ENCODE data around the gene CTBP1. TPM values are rescaled to one million over a fixed set of nuclear protein-coding genes. Genes with fewer than 3 reads are reported as not detected.
A peak's percentile ranks its signal among the peaks of the same experiment; 100 is the strongest.

The CTBP1 gene
- polyA plus RNA-seq, 4 donors, result 88.6 to 144 (median 132) TPM

- peak; percentile 98 to 99 for DNase-seq
- 1% methylated on average over 87 to 95 of the region's 95 CpGs for WGBS, 3 donors
- peaks cover 2 to 9% (median 7%) of the 10 kb centered on the region in 3 donors for H3K4me1 ChIP-seq (ENCODE audit: control insufficient read depth in 3 of 3, insufficient read depth in 2 of 3, low read depth in 1 of 3, low read length in 2 of 3)
- FAIRE-seq, result no peak
- peaks cover 0 to 18% (median 0%) of the 10 kb centered on the region in 3 donors for H3K36me3 ChIP-seq (ENCODE audit: control insufficient read depth in 3 of 3, insufficient read depth in 2 of 3, low read depth in 1 of 3, low read length in 3 of 3)
- H3K27me3 ChIP-seq (ENCODE audit: control insufficient read depth in 3 of 3, insufficient read depth in 3 of 3, low read length in 3 of 3), result no peaks in the 10 kb centered on the region
- peak within 1 kb of the TSS; percentile 75 to 89 (median 84) for H3K27ac ChIP-seq (ENCODE audit: low read depth in 1 of 3, low read length in 2 of 3)
- H3K4me3 ChIP-seq (ENCODE audit: low read depth in 1 of 3, low read length in 3 of 3), result peak within 1 kb of the TSS; percentile 78 to 100 (median 96)
- H3K9me3 ChIP-seq (ENCODE audit: control insufficient read depth in 2 of 2, insufficient read depth in 1 of 2, low read depth in 1 of 2, low read length in 1 of 2), result peaks cover 0 to 11% of the 10 kb centered on the region in 2 donors
These were observed 40.6 kb upstream of the CTBP1 start, which contains the start of gene MAEA for GRCh38 chr4:1289207-1290164. MAEA (plus strand) TSS chr4:1289891; CDS start chr4:1289914, 23 bp downstream.

DNA sequence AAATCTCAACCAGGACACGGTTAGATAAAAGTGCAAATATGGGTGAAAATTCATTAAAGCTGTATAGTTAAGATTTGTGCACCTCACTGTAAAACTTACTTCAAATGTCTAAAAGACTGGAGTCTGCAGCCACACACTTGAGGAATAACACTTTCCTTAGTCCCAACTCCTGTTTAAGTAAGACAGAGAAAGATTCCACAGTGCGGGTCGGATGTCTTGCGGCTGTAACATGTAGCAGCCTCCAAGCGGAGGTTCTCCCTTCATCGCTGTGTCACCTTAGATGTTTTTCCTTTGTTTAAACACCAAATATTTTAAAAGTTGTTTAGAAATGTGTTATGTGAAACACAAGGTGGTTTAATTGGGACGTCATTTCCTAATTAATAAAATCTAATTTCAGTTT is 39.9 kb upstream of the CTBP1 start:
- DNase-seq, result no peak
- no peak for FAIRE-seq
- H3K9me3 ChIP-seq (ENCODE audit: control insufficient read depth in 2 of 2, insufficient read depth in 1 of 2, low read depth in 1 of 2, low read length in 1 of 2), result peaks cover 0 to 11% of the 10 kb centered on the region in 2 donors

DNA sequence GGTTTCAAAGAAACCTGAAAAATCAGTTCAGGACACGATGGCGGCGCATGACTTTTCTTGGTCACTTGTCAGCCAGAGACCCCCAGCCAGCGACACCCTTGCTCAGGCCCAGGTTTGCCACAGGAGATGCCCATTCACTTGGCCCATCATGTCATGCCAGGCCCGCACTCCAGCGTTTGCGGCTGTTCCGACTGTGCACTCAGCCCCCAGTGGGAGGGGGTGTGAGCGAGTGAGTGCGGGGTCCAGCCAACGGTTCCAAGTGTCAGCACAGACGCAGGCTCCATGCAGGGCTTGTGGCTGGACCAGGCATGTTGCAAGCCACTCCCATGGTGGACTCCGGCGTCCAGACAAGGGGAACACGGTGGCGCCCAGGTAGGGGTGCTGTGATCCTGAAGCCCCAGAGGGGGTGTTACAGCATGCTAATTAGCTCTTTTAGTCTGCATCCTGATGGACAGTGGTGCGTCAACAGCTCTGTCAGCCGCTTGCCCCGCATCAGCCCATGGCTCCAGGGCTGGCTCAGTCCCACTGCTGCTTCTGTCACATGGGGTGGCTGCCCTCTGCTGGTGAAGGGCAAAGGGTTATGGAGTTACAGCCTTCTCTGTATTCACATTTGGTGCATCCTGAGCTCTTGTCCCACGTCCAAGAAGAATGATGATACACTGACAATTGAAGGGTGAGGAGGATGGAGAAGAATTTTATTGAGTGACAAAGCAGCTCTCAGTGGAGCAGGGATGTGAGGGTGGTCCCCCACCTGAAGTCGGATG is 37.0 kb upstream of the CTBP1 start:
- Histone ChIP-seq H3K36me3 (ENCODE audit: control insufficient read depth in 3 of 3, insufficient read depth in 2 of 3, low read depth in 1 of 3, low read length in 3 of 3) (no peaks in the 10 kb centered on the region), H3K4me1 (ENCODE audit: control insufficient read depth in 3 of 3, insufficient read depth in 2 of 3, low read depth in 1 of 3, low read length in 2 of 3) (peaks cover 0 to 5% (median 3%) of the 10 kb centered on the region in 3 donors), H3K27me3 (ENCODE audit: control insufficient read depth in 3 of 3, insufficient read depth in 3 of 3, low read length in 3 of 3) (no peaks in the 10 kb centered on the region), H3K4me3 (ENCODE audit: low read depth in 1 of 3, low read length in 3 of 3) (no peak overlapping the region), H3K27ac (ENCODE audit: low read depth in 1 of 3, low read length in 2 of 3) (no peak overlapping the region), H3K9me3 (ENCODE audit: control insufficient read depth in 2 of 2, insufficient read depth in 1 of 2, low read depth in 1 of 2, low read length in 1 of 2) (peaks cover 0 to 11% of the 10 kb centered on the region in 2 donors)
- no peak for FAIRE-seq
- 81 to 89% (median 86%) methylated on average over 20 to 21 of the region's 21 CpGs for WGBS, 3 donors
- no peak for DNase-seq

More for the DNA sequence above, 39.9 kb upstream of the CTBP1 start:
- H3K4me1 ChIP-seq (ENCODE audit: control insufficient read depth in 3 of 3, insufficient read depth in 2 of 3, low read depth in 1 of 3, low read length in 2 of 3), result peaks cover 2 to 9% (median 7%) of the 10 kb centered on the region in 3 donors
- no peaks in the 10 kb centered on the region for H3K27me3 ChIP-seq (ENCODE audit: control insufficient read depth in 3 of 3, insufficient read depth in 3 of 3, low read length in 3 of 3)
- H3K27ac ChIP-seq (ENCODE audit: low read depth in 1 of 3, low read length in 2 of 3), result peak overlapping the region in 1 of 3 donors; percentile 80
- H3K4me3 ChIP-seq (ENCODE audit: low read depth in 1 of 3, low read length in 3 of 3), result peak overlapping the region in 2 of 3 donors; percentile 78 to 100
- H3K36me3 ChIP-seq (ENCODE audit: control insufficient read depth in 3 of 3, insufficient read depth in 2 of 3, low read depth in 1 of 3, low read length in 3 of 3), result peaks cover 0 to 13% (median 0%) of the 10 kb centered on the region in 3 donors
- 57 to 79% (median 69%) methylated on average over 7 of the region's 7 CpGs for WGBS, 3 donors

DNA sequence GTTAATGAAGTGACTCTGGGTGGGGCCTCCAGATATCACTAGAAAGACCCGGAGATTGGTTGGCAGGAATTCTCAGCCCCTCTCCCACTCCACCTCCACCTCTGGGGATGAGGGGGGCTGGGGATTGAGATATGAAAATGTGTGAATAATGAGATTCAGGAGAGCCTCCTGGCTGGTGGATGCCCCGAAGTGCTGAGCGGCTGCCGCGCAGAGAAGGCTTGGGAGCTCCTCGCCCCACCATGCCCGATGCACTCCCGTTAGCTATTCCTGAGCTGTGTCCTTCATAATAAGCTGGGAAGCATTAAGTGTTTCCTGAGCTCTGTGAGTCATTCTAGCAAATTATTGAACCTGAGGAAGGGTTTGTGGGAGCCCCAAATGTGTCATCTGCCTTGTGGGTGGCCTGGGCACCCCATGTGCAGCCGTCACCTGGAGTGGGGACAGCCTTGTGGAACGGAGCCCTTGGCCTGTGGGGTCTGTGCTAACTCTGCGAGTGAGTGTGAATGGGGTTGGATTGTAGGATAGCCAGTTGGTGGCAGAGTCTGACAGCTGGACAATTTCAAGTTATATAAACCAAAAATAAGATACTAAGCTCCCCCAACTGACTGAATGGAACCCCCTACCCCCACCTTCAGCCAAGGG is 36.3 kb upstream of the CTBP1 start:
- Histone ChIP-seq H3K9me3 (ENCODE audit: control insufficient read depth in 2 of 2, insufficient read depth in 1 of 2, low read depth in 1 of 2, low read length in 1 of 2) (peaks cover 0 to 11% of the 10 kb centered on the region in 2 donors), H3K27me3 (ENCODE audit: control insufficient read depth in 3 of 3, insufficient read depth in 3 of 3, low read length in 3 of 3) (no peaks in the 10 kb centered on the region), H3K36me3 (ENCODE audit: control insufficient read depth in 3 of 3, insufficient read depth in 2 of 3, low read depth in 1 of 3, low read length in 3 of 3) (no peaks in the 10 kb centered on the region), H3K4me3 (ENCODE audit: low read depth in 1 of 3, low read length in 3 of 3) (no peak overlapping the region), H3K27ac (ENCODE audit: low read depth in 1 of 3, low read length in 2 of 3) (no peak overlapping the region), H3K4me1 (ENCODE audit: control insufficient read depth in 3 of 3, insufficient read depth in 2 of 3, low read depth in 1 of 3, low read length in 2 of 3) (peaks cover 0 to 5% (median 0%) of the 10 kb centered on the region in 3 donors)
- no peak for FAIRE-seq
- no peak for DNase-seq
- WGBS, 3 donors, result 75 to 79% (median 76%) methylated on average over 11 of the region's 11 CpGs

- DNase-seq (no peak), FAIRE-seq (no peak)
- H3K27ac ChIP-seq (ENCODE audit: low read depth in 1 of 3, low read length in 2 of 3), result no peak overlapping the region
- H3K4me1 ChIP-seq (ENCODE audit: control insufficient read depth in 3 of 3, insufficient read depth in 2 of 3, low read depth in 1 of 3, low read length in 2 of 3), result peaks cover 0 to 3% (median 0%) of the 10 kb centered on the region in 3 donors
- no peak overlapping the region for H3K4me3 ChIP-seq (ENCODE audit: low read depth in 1 of 3, low read length in 3 of 3)
- H3K27me3 ChIP-seq (ENCODE audit: control insufficient read depth in 3 of 3, insufficient read depth in 3 of 3, low read length in 3 of 3), result no peaks in the 10 kb centered on the region
- 83 to 87% (median 85%) methylated on average over 9 of the region's 9 CpGs for WGBS, 3 donors
- peaks cover 0 to 11% of the 10 kb centered on the region in 2 donors for H3K9me3 ChIP-seq (ENCODE audit: control insufficient read depth in 2 of 2, insufficient read depth in 1 of 2, low read depth in 1 of 2, low read length in 1 of 2)
- H3K36me3 ChIP-seq (ENCODE audit: control insufficient read depth in 3 of 3, insufficient read depth in 2 of 3, low read depth in 1 of 3, low read length in 3 of 3), result no peaks in the 10 kb centered on the region
These were observed 34.8 kb upstream of the CTBP1 start for GRCh38 chr4:1283711-1284110.

- H3K36me3 ChIP-seq (ENCODE audit: control insufficient read depth in 3 of 3, insufficient read depth in 2 of 3, low read depth in 1 of 3, low read length in 3 of 3), result no peaks in the 10 kb centered on the region
- no peaks in the 10 kb centered on the region for H3K27me3 ChIP-seq (ENCODE audit: control insufficient read depth in 3 of 3, insufficient read depth in 3 of 3, low read length in 3 of 3)
- no peaks in the 10 kb centered on the region for H3K4me1 ChIP-seq (ENCODE audit: control insufficient read depth in 3 of 3, insufficient read depth in 2 of 3, low read depth in 1 of 3, low read length in 2 of 3)
- WGBS, 3 donors, result 89 to 96% (median 93%) methylated on average over 10 of the region's 10 CpGs
- FAIRE-seq (no peak), DNase-seq (no peak)
- H3K9me3 ChIP-seq (ENCODE audit: control insufficient read depth in 2 of 2, insufficient read depth in 1 of 2, low read depth in 1 of 2, low read length in 1 of 2), result peaks cover 0 to 3% of the 10 kb centered on the region in 2 donors
- no peak overlapping the region for H3K27ac ChIP-seq (ENCODE audit: low read depth in 1 of 3, low read length in 2 of 3)
- no peak overlapping the region for H3K4me3 ChIP-seq (ENCODE audit: low read depth in 1 of 3, low read length in 3 of 3)
These were observed 30.3 kb upstream of the CTBP1 start for GRCh38 chr4:1279253-1279652.

- 83 to 88% (median 85%) methylated on average over 15 of the region's 15 CpGs for WGBS, 3 donors
- Histone ChIP-seq H3K4me1 (ENCODE audit: control insufficient read depth in 3 of 3, insufficient read depth in 2 of 3, low read depth in 1 of 3, low read length in 2 of 3) (no peaks in the 10 kb centered on the region), H3K36me3 (ENCODE audit: control insufficient read depth in 3 of 3, insufficient read depth in 2 of 3, low read depth in 1 of 3, low read length in 3 of 3) (no peaks in the 10 kb centered on the region), H3K9me3 (ENCODE audit: control insufficient read depth in 2 of 2, insufficient read depth in 1 of 2, low read depth in 1 of 2, low read length in 1 of 2) (peaks cover 0 to 3% of the 10 kb centered on the region in 2 donors), H3K27me3 (ENCODE audit: control insufficient read depth in 3 of 3, insufficient read depth in 3 of 3, low read length in 3 of 3) (no peaks in the 10 kb centered on the region), H3K27ac (ENCODE audit: low read depth in 1 of 3, low read length in 2 of 3) (no peak overlapping the region), H3K4me3 (ENCODE audit: low read depth in 1 of 3, low read length in 3 of 3) (no peak overlapping the region)
- DNase-seq, result no peak
- FAIRE-seq, result no peak
These were observed 29.0 kb upstream of the CTBP1 start for GRCh38 chr4:1277667-1278665.

Data from small intestine (tissue), 7 donors.